ENCODE results near the gene IFNL1. TPM values are rescaled to one million over a fixed set of nuclear protein-coding genes. Genes with fewer than 3 reads are reported as not detected.

Gene IFNL1
- total RNA-seq, 1 donor from 2014 or later, result not detected

DNA sequence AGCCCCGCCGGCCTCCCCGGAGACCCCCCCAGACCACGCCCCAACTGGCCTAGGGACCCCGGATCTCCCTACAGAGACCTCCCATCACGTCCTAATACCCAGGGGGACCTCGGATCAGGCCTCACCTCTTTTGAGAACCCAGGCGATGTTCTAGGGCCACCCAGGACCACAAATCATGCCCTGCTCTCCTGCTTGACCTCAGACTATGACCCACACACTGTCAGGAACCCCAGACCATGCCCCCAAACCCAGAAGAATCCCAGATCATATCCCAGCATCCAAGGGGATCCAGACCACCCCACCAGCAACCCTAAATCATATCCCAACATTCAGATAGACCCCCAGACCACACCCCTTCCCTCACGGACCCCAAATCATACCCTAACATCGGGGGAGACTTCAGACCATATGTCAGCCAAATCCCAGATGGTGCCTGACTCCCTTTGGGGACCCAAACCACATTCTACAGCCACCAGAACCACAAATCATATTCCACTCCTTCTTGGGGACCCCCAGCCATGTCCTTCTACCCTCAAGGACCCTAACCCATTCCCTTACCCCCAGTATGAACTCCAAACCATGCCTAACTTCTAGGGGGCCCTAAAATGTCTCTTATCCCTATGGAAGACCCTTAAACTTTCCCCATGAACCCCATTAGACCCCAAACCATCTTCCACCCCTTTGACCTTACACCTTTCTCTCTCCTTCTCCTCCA, 25.1 kb downstream of the IFNL1 start:
- Histone ChIP-seq H3F3A (ENCODE audit: low read depth) (peaks cover 12% of the 10 kb centered on the region), H4K20me1 (ENCODE audit: low read depth) (no peaks in the 10 kb centered on the region), H3K9me3 (ENCODE audit: low read depth) (no peaks in the 10 kb centered on the region), H3K4me3 (peak overlapping the region; percentile 21), H3K27ac (no peak overlapping the region), H3K79me2 (ENCODE audit: low read depth) (no peaks in the 10 kb centered on the region), H3K4me1 (peaks cover 6% of the 10 kb centered on the region), H2AFZ (replicated peaks) (peak overlapping the region; percentile 72), H3K36me3 (no peaks in the 10 kb centered on the region), H3K4me2 (peak overlapping the region; percentile 42), H3K9ac (no peak overlapping the region), H3K27me3 (peaks cover 57% of the 10 kb centered on the region)
- Mint-ChIP-seq H3K27me3 (ENCODE audit: insufficient read depth, low read depth) (peaks cover 24% of the 10 kb centered on the region), H3K36me3 (no peaks in the 10 kb centered on the region), H3K9me3 (no peaks in the 10 kb centered on the region), H3K4me1 (peaks cover 18% of the 10 kb centered on the region), H3K27ac (peak overlapping the region; percentile 19), H3K4me3 (peak overlapping the region; percentile 87)
- no peak for DNase-seq (ENCODE audit: low spot score)
- TF ChIP-seq EZH2phosphoT487 (IDR thresholded peaks at IDR 0.05) (no peak), EZH2 (IDR thresholded peaks at IDR 0.05) (no peak), CTCF (IDR thresholded peaks at IDR 0.05) (no peak)

GRCh38 chr19:39321832-39322176, 25.6 kb downstream of the IFNL1 start:
- Histone ChIP-seq H3K4me2 (no peak overlapping the region), H3K27me3 (peaks cover 57% of the 10 kb centered on the region), H4K20me1 (ENCODE audit: low read depth) (no peaks in the 10 kb centered on the region), H3K9ac (no peak overlapping the region), H3K36me3 (no peaks in the 10 kb centered on the region), H2AFZ (replicated peaks) (no peak overlapping the region), H3K27ac (no peak overlapping the region), H3F3A (ENCODE audit: low read depth) (peaks cover 12% of the 10 kb centered on the region), H3K79me2 (ENCODE audit: low read depth) (no peaks in the 10 kb centered on the region), H3K9me3 (ENCODE audit: low read depth) (no peaks in the 10 kb centered on the region), H3K4me3 (no peak overlapping the region), H3K4me1 (peaks cover 6% of the 10 kb centered on the region)
- peaks cover 26% of the 10 kb centered on the region for H3K27me3 Mint-ChIP-seq (ENCODE audit: insufficient read depth, low read depth)
- no peak for TF ChIP-seq CTCF (IDR thresholded peaks at IDR 0.05)
- no peak for TF ChIP-seq EZH2 (IDR thresholded peaks at IDR 0.05)
- no peak for TF ChIP-seq EZH2phosphoT487 (IDR thresholded peaks at IDR 0.05)
- H3K4me1 Mint-ChIP-seq, result peaks cover 18% of the 10 kb centered on the region
- no peaks in the 10 kb centered on the region for H3K36me3 Mint-ChIP-seq
- no peaks in the 10 kb centered on the region for H3K9me3 Mint-ChIP-seq
- peak overlapping the region; percentile 87 for H3K4me3 Mint-ChIP-seq
- DNase-seq (ENCODE audit: low spot score), result no peak
- no peak overlapping the region for H3K27ac Mint-ChIP-seq

DNA sequence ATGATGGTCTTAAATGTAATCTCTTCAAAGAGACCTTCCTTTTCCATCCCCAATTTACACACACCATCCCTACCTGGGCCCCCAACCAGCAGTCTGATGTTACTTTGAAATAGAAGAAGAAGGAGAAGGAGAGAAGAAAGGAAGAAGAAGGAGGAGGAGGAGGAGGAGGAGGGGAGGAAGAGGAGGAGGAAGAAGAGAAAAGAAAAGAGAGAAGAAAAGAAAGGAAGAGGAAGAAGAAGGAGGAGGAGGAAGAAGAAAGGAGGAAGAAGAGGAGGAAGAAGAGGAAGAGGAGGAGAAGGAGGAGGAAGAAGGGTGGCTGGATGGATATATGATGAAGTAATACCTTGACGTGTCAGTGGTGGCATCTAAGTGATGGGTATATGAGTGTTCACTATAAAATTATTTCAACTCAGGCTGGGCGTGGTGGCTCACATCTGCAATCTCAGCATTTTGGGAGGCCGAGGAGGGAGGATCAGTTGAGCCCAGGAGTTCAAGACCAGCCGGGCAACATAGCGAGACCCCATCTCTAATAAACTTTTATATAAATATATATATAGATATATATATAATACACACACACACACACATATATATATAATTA, 28.1 kb downstream of the IFNL1 start:
- no peaks in the 10 kb centered on the region for H3K36me3 Mint-ChIP-seq
- TF ChIP-seq EZH2phosphoT487 (IDR thresholded peaks at IDR 0.05) (no peak), EZH2 (IDR thresholded peaks at IDR 0.05) (no peak), CTCF (IDR thresholded peaks at IDR 0.05) (no peak)
- H3K9me3 Mint-ChIP-seq, result no peaks in the 10 kb centered on the region

More for the DNA sequence above, 28.1 kb downstream of the IFNL1 start:
- no peak for DNase-seq (ENCODE audit: low spot score)
- Histone ChIP-seq H3K4me3 (no peak overlapping the region), H3K79me2 (ENCODE audit: low read depth) (no peaks in the 10 kb centered on the region), H3K9ac (no peak overlapping the region), H3K27ac (no peak overlapping the region), H3F3A (ENCODE audit: low read depth) (peaks cover 16% of the 10 kb centered on the region), H3K4me1 (peaks cover 10% of the 10 kb centered on the region), H3K9me3 (ENCODE audit: low read depth) (no peaks in the 10 kb centered on the region), H3K36me3 (no peaks in the 10 kb centered on the region), H4K20me1 (ENCODE audit: low read depth) (no peaks in the 10 kb centered on the region), H3K27me3 (peaks cover 45% of the 10 kb centered on the region), H3K4me2 (no peak overlapping the region), H2AFZ (replicated peaks) (no peak overlapping the region)
- Mint-ChIP-seq H3K4me1 (peaks cover 27% of the 10 kb centered on the region), H3K27me3 (ENCODE audit: insufficient read depth, low read depth) (peaks cover 29% of the 10 kb centered on the region), H3K4me3 (no peak overlapping the region), H3K27ac (no peak overlapping the region)

Measured in neural progenitor cell (in vitro differentiated cells).